ENCODE results near the gene MAPK1. TPM values are rescaled to one million over a fixed set of nuclear protein-coding genes. Genes with fewer than 3 reads are reported as not detected.

The MAPK1 gene
- total and polyA plus RNA-seq, 2 donors (not counting 3 experiments of a cell fraction or from before 2014, with no cell fraction given) = 50.9 to 163 TPM

GRCh38 chr22:21816787-21817496 lies 50.5 kb downstream of the MAPK1 start:
- ChIA-PET CTCF (interaction anchor here (0.6 to 1.3 kb wide), 5 partner anchors 8 to 42 kb away, joined by 3 to 9 read pairs (median 3); no protein-coding TSS in a partner anchor), POLR2A (no interaction called here)
- DNase-seq (ENCODE audit: low read depth, low spot score) (peak; percentile 95), FAIRE-seq (peak; percentile 93)
- Histone ChIP-seq H3K4me3 (replicated peaks in 1 of 3; ENCODE audit: insufficient read depth in 1 of 3, low read depth in 1 of 3, low read length in 3 of 3) (peak overlapping the region in 1 of 3 experiments; percentile 29), H3K9me1 (replicated peaks; ENCODE audit: control insufficient read depth, extremely low read depth, insufficient read depth, low read length) (no peaks in the 10 kb centered on the region), H3K27ac (ENCODE audit: insufficient read depth, low read depth, low read length) (peak overlapping the region; percentile 96), H3K36me3 (ENCODE audit: control insufficient read depth in 2 of 2, extremely low read depth in 1 of 2, insufficient read depth in 2 of 2, low read length in 2 of 2) (no peaks in the 10 kb centered on the region), H3K9me3 (replicated peaks; ENCODE audit: control insufficient read depth, insufficient read depth, low read length) (no peaks in the 10 kb centered on the region), H3K4me1 (ENCODE audit: control insufficient read depth, extremely low read depth, insufficient read depth, low read length) (peaks cover 32% of the 10 kb centered on the region), H3K9ac (replicated peaks; ENCODE audit: extremely low read depth, insufficient read depth, low read length) (peak overlapping the region; percentile 86), H3K79me2 (ENCODE audit: control insufficient read depth, insufficient read depth, low read length) (peaks cover 80% of the 10 kb centered on the region), H3K27me3 (ENCODE audit: control insufficient read depth in 2 of 2, insufficient read depth in 2 of 2, low read length in 2 of 2) (no peaks in the 10 kb centered on the region), H4K20me1 (replicated peaks; ENCODE audit: control insufficient read depth, extremely low read depth, insufficient read depth, low read length) (no peaks in the 10 kb centered on the region), H3K4me2 (ENCODE audit: insufficient read depth, low read length) (peak overlapping the region; percentile 93), H2AFZ (ENCODE audit: low read depth, low read length) (no peak overlapping the region)
- TSS peak; percentile 95 for BruUV-seq (replicated peaks)
- dilution Hi-C loops (cut with MboI; ENCODE audit: extremely low pct_ligation_motif_present, low sequenced_read_pairs) (loop anchor here (25.0 kb wide), 1 partner anchor 120 kb away; no protein-coding TSS in a partner anchor), intact Hi-C loops (cut with micrococcal nuclease) (loop anchor here (1.0 to 10.0 kb wide), 4 partner anchors 20 to 162 kb away; partner anchors contain the start of gene MAPK1)
- TF ChIP-seq MAX (IDR thresholded peaks at IDR 0.05; ENCODE audit: insufficient read depth, insufficient read length) (peak; percentile 17), FOS (IDR thresholded peaks at IDR 0.05; ENCODE audit: borderline replicate concordance, insufficient read depth, low read length) (no peak)

GRCh38 chr22:21816472-21816786 lies 51.0 kb downstream of the MAPK1 start:
- peak overlapping the region in 1 of 3 experiments; percentile 51 for H3K4me3 ChIP-seq (replicated peaks in 1 of 3; ENCODE audit: insufficient read depth in 1 of 3, low read depth in 1 of 3, low read length in 3 of 3)
- H3K9me1 ChIP-seq (replicated peaks; ENCODE audit: control insufficient read depth, extremely low read depth, insufficient read depth, low read length) = no peaks in the 10 kb centered on the region
- intact Hi-C loops (cut with micrococcal nuclease) (loop anchor here (1.0 to 10.0 kb wide), 4 partner anchors 21 to 162 kb away; partner anchors contain the start of gene MAPK1), dilution Hi-C loops (cut with MboI; ENCODE audit: extremely low pct_ligation_motif_present, low sequenced_read_pairs) (loop anchor here (25.0 kb wide), 1 partner anchor 121 kb away; no protein-coding TSS in a partner anchor)
- peaks cover 80% of the 10 kb centered on the region for H3K79me2 ChIP-seq (ENCODE audit: control insufficient read depth, insufficient read depth, low read length)
- H2AFZ ChIP-seq (ENCODE audit: low read depth, low read length) = no peak overlapping the region
- H3K9me3 ChIP-seq (replicated peaks; ENCODE audit: control insufficient read depth, insufficient read depth, low read length) = no peaks in the 10 kb centered on the region
- POLR2A ChIA-PET = no interaction called here
- H4K20me1 ChIP-seq (replicated peaks; ENCODE audit: control insufficient read depth, extremely low read depth, insufficient read depth, low read length) = no peaks in the 10 kb centered on the region
- FAIRE-seq (no peak), DNase-seq (ENCODE audit: low read depth, low spot score) (no peak)
- no peaks in the 10 kb centered on the region for H3K36me3 ChIP-seq (ENCODE audit: control insufficient read depth in 2 of 2, extremely low read depth in 1 of 2, insufficient read depth in 2 of 2, low read length in 2 of 2)
- BruUV-seq (replicated peaks) = no TSS peak
- peak overlapping the region; percentile 86 for H3K9ac ChIP-seq (replicated peaks; ENCODE audit: extremely low read depth, insufficient read depth, low read length)
- peak overlapping the region; percentile 96 for H3K27ac ChIP-seq (ENCODE audit: insufficient read depth, low read depth, low read length)
- CTCF ChIA-PET = interaction anchor here (0.6 to 1.3 kb wide), 3 partner anchors 9 to 24 kb away, joined by 3 to 9 read pairs (median 3); no protein-coding TSS in a partner anchor
- peaks cover 32% of the 10 kb centered on the region for H3K4me1 ChIP-seq (ENCODE audit: control insufficient read depth, extremely low read depth, insufficient read depth, low read length)
- no peak for TF ChIP-seq EZH2 (IDR thresholded peaks at IDR 0.05; ENCODE audit: borderline replicate concordance, low read depth, low read length, severe bottlenecking)
- no peak for TF ChIP-seq POLR2AphosphoS5 (IDR thresholded peaks at IDR 0.05; ENCODE audit: insufficient read depth, low read depth, low read length)
- no peak for TF ChIP-seq MYC (IDR thresholded peaks at IDR 0.05; ENCODE audit: low read depth, low read length)
- TF ChIP-seq FOS (IDR thresholded peaks at IDR 0.05; ENCODE audit: borderline replicate concordance, insufficient read depth, low read length) = peak; percentile 85
- TF ChIP-seq JUN (IDR thresholded peaks at IDR 0.05; ENCODE audit: borderline replicate concordance, insufficient read depth, insufficient read length, low read depth) = peak; percentile 94
- no peak for TF ChIP-seq POLR2A (IDR thresholded peaks at IDR 0.05; ENCODE audit: low read depth, low read length)
- TF ChIP-seq CTCF (IDR thresholded peaks at IDR 0.05; ENCODE audit: extremely low read depth in 1 of 2, insufficient read depth in 1 of 2, low read depth in 1 of 2, low read length in 2 of 2) = no peak
- no peak for TF ChIP-seq MAX (IDR thresholded peaks at IDR 0.05; ENCODE audit: insufficient read depth, insufficient read length)
- TF ChIP-seq GATA2 (IDR thresholded peaks at IDR 0.05; ENCODE audit: insufficient read depth, insufficient read length, low read depth, low read length) = no peak
- no peaks in the 10 kb centered on the region for H3K27me3 ChIP-seq (ENCODE audit: control insufficient read depth in 2 of 2, insufficient read depth in 2 of 2, low read length in 2 of 2)
- H3K4me2 ChIP-seq (ENCODE audit: insufficient read depth, low read length) = peak overlapping the region; percentile 93

Measured in endothelial cell of umbilical vein (primary cell).